Peyer's patch (tissue), 4 donors: Measurements from ENCODE around the gene CD47.

Experiments
- CTCF ChIP-seq, 6 experiments: fragments of 450-650 bp in 4 of 6; fragments of 200-600 bp in 2 of 6; sonication (generic) in 1 of 6; IDR thresholded peaks; one replicate each; pipeline ENCODE4 v1.5.1; 2017 to 2019; ENCODE audit warnings: antibody characterized with exemption in 6 of 6, mild to moderate bottlenecking in 3 of 6, moderate library complexity in 1 of 6
- POLR2A ChIP-seq, 2 donors: fragments of 450-650 bp; IDR thresholded peaks; one replicate each; pipeline ENCODE4 v1.5.1; 2017; ENCODE audit warnings: antibody characterized with exemption in 2 of 2, mild to moderate bottlenecking in 2 of 2, moderate library complexity in 2 of 2

GRCh38 chr3:107995823-107996222, 95.0 kb downstream of the CD47 start:
- TF ChIP-seq POLR2A (IDR thresholded peaks at IDR 0.05): no peak
- TF ChIP-seq CTCF (IDR thresholded peaks at IDR 0.05): no peak
